GM12878 (cell line): ENCODE results near the gene TPMT.

ENCODE experiments used
- ETV6 ChIP-seq, 2 experiments: fragments of 450-650 bp in 1 of 2; IDR thresholded peaks in 1 of 2; conservative IDR thresholded peaks in 1 of 2; 2 replicates each; pipeline ENCODE4 v1.6.1; 2014; ENCODE audit warnings: antibody characterized with exemption in 1 of 2, borderline replicate concordance in 1 of 2, low read depth in 1 of 2, mild to moderate bottlenecking in 1 of 2, moderate library complexity in 1 of 2
- HCFC1 ChIP-seq: fragments of 150-350 bp; IDR thresholded peaks from 2 replicates; pipeline ENCODE4 v1.6.1; 2014; ENCODE audit warnings: low read length
- MXI1 ChIP-seq: fragments of 150-350 bp; IDR thresholded peaks from 2 replicates; pipeline ENCODE4 v1.6.1; 2011; ENCODE audit warnings: low read depth, mild to moderate bottlenecking, inconsistent platforms, low read length, improper control_type of control experiment
- POLR2AphosphoS5 ChIP-seq: IDR thresholded peaks from 2 replicates; pipeline ENCODE4 v1.6.1; 2011; ENCODE audit warnings: mild to moderate bottlenecking, low read length, inconsistent platforms
- SP1 ChIP-seq: IDR thresholded peaks from one replicate; pipeline ENCODE4 v1.6.1; 2011; ENCODE audit warnings: low read depth, low read length
- SREBF2 ChIP-seq: IDR thresholded peaks from 2 replicates; pipeline ENCODE4 v1.6.1; 2012; ENCODE audit warnings: mild to moderate bottlenecking, low read length
- TF ChIP-seq, protein P1 (sequence below), 3 experiments: IDR thresholded peaks in 2 of 3; conservative IDR thresholded peaks in 1 of 3; 2 replicates each; pipeline ENCODE4 v1.5.1; 2011; ENCODE audit warnings: low read depth in 3 of 3, low read length in 3 of 3, mild to moderate bottlenecking in 3 of 3, control low read depth in 2 of 3, moderate library complexity in 2 of 3, inconsistent platforms in 1 of 3, mixed read lengths in 1 of 3; ENCODE audit not compliant: control insufficient read depth in 2 of 3, insufficient read depth in 1 of 3; ENCODE audit errors: extremely low read depth in 1 of 3
- TF ChIP-seq, protein P2 (sequence below): IDR thresholded peaks from 2 replicates; pipeline ENCODE4 v1.6.1; 2011; ENCODE audit warnings: low read depth, low read length, improper control_type of control experiment, borderline replicate concordance

DNA sequence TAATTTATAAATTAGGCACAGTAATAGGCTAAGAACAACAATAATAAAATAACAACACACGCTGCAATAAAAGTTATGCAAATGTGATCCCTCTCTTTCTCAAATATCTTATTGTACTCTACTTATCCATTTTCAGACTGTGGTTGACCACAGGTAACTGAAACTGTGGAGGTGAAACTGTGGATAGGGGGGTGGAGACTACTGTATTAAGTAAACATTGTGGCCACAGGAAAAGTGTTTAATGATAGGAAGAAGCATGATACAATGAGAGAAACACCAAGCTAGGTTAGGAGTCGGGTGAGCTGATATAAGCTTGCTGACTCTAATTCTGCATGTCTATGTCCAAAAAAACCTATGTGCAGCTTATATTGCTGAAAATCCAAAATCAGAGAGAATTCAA is 55.4 kb downstream of the TPMT start:
- TF ChIP-seq, protein P1, sequence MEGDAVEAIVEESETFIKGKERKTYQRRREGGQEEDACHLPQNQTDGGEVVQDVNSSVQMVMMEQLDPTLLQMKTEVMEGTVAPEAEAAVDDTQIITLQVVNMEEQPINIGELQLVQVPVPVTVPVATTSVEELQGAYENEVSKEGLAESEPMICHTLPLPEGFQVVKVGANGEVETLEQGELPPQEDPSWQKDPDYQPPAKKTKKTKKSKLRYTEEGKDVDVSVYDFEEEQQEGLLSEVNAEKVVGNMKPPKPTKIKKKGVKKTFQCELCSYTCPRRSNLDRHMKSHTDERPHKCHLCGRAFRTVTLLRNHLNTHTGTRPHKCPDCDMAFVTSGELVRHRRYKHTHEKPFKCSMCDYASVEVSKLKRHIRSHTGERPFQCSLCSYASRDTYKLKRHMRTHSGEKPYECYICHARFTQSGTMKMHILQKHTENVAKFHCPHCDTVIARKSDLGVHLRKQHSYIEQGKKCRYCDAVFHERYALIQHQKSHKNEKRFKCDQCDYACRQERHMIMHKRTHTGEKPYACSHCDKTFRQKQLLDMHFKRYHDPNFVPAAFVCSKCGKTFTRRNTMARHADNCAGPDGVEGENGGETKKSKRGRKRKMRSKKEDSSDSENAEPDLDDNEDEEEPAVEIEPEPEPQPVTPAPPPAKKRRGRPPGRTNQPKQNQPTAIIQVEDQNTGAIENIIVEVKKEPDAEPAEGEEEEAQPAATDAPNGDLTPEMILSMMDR (IDR thresholded peaks at IDR 0.05 in 2 of 3, conservative IDR thresholded peaks at IDR 0.05 in 1 of 3; ENCODE audit: control insufficient read depth in 2 of 3, extremely low read depth in 1 of 3, insufficient read depth in 1 of 3, low read depth in 3 of 3, low read length in 3 of 3): no peak
- no peak for TF ChIP-seq HCFC1
- TF ChIP-seq, protein P2, sequence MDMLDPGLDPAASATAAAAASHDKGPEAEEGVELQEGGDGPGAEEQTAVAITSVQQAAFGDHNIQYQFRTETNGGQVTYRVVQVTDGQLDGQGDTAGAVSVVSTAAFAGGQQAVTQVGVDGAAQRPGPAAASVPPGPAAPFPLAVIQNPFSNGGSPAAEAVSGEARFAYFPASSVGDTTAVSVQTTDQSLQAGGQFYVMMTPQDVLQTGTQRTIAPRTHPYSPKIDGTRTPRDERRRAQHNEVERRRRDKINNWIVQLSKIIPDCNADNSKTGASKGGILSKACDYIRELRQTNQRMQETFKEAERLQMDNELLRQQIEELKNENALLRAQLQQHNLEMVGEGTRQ: no peak
- TF ChIP-seq POLR2AphosphoS5: no peak
- no peak for TF ChIP-seq ETV6 (conservative IDR thresholded peaks at IDR 0.05 in 1 of 2, IDR thresholded peaks at IDR 0.05 in 1 of 2; ENCODE audit: borderline replicate concordance in 1 of 2, low read depth in 1 of 2)
- TF ChIP-seq MXI1: no peak
- no peak for TF ChIP-seq SP1
- no peak for TF ChIP-seq SREBF2
